ENCODE data around the gene KCNG4. TPM values are rescaled to one million over a fixed set of nuclear protein-coding genes. Genes with fewer than 3 reads are reported as not detected.
A peak's percentile ranks its signal among the peaks of the same experiment; 100 is the strongest.

KCNG4 gene
- polyA plus RNA-seq, 3 donors, result not detected

DNA sequence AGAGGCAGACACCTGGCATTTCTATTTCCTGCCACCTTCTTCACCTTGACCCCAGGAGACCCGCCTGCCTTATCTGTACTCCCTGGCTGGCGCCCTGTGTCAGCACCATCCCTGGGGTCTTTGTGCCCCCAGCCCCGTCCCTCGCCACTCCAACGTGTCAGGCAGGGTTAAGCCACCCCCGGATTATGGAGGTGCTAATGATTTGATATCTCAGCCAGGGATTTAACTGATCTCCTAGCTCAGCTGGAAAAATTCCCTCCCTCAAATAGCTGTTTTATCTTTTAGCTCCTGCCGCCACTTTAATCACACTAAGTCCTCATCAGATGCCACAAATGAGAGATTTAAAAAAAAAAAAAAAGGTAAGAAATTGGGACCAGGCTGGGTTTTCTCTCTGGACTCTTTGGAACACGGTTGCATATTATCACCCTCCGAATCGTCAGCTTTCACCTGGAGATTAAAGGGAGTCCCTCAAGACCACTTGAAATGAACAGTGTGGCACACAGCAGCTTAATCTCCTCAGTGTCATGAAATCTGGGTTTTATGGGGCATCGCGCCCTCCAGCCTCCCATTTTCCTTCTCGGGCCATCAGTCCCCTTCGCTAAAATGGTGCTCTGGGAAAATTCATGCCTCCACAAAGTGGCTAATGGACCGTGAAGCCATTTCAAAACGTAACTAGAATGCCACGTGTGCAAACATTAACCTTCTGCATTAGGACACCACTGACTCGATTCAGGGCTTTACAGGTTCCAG lies 28.7 kb upstream of the KCNG4 start:
- Histone ChIP-seq H4K20me1 (ENCODE audit: insufficient read depth, low read length) (no peaks in the 10 kb centered on the region), H3K4me3 (replicated peaks in 1 of 3; ENCODE audit: low read depth in 2 of 3, low read length in 3 of 3) (no peak overlapping the region), H3K79me2 (ENCODE audit: insufficient read depth, low read length) (no peaks in the 10 kb centered on the region), H3K27me3 (ENCODE audit: control insufficient read depth in 2 of 2, insufficient read depth in 2 of 2, low read length in 2 of 2) (no peaks in the 10 kb centered on the region), H3K9ac (ENCODE audit: insufficient read depth, low read length, poor library complexity, severe bottlenecking) (no peak overlapping the region), H3K27ac (ENCODE audit: low read depth in 1 of 2, low read length in 2 of 2) (no peak overlapping the region), H3K9me3 (replicated peaks in 1 of 2; ENCODE audit: control insufficient read depth in 1 of 2, insufficient read depth in 1 of 2, low read length in 2 of 2) (no peaks in the 10 kb centered on the region), H3K36me3 (replicated peaks in 1 of 2; ENCODE audit: control insufficient read depth in 1 of 2, insufficient read depth in 2 of 2, low read length in 2 of 2) (no peaks in the 10 kb centered on the region), H2AFZ (ENCODE audit: insufficient read depth, low read depth, low read length, poor library complexity, severe bottlenecking) (no peak overlapping the region), H3K4me1 (ENCODE audit: control insufficient read depth in 1 of 2, insufficient read depth in 2 of 2, low read length in 2 of 2) (no peaks in the 10 kb centered on the region), H3K4me2 (replicated peaks; ENCODE audit: extremely low read depth, low read length, poor library complexity, severe bottlenecking) (no peak overlapping the region)
- H3K4me3 Mint-ChIP-seq, result no peak overlapping the region
- WGBS (ENCODE audit: insufficient coverage), result 90% methylated on average over 7 of the region's 18 CpGs
- H3K9me3 Mint-ChIP-seq, result peaks cover 0 to 7% (median 1%) of the 10 kb centered on the region in 7 donors
- intact Hi-C loops (cut with micrococcal nuclease), result no loop called here
- no peak for DNase-seq
- H3K36me3 Mint-ChIP-seq, result no peaks in the 10 kb centered on the region
- TF ChIP-seq, protein P1, sequence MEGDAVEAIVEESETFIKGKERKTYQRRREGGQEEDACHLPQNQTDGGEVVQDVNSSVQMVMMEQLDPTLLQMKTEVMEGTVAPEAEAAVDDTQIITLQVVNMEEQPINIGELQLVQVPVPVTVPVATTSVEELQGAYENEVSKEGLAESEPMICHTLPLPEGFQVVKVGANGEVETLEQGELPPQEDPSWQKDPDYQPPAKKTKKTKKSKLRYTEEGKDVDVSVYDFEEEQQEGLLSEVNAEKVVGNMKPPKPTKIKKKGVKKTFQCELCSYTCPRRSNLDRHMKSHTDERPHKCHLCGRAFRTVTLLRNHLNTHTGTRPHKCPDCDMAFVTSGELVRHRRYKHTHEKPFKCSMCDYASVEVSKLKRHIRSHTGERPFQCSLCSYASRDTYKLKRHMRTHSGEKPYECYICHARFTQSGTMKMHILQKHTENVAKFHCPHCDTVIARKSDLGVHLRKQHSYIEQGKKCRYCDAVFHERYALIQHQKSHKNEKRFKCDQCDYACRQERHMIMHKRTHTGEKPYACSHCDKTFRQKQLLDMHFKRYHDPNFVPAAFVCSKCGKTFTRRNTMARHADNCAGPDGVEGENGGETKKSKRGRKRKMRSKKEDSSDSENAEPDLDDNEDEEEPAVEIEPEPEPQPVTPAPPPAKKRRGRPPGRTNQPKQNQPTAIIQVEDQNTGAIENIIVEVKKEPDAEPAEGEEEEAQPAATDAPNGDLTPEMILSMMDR (IDR thresholded peaks at IDR 0.05), result no peak
- H3K27me3 Mint-ChIP-seq (ENCODE audit: low read depth in 3 of 3), result peaks cover 0 to 11% (median 3%) of the 10 kb centered on the region in 3 donors
- no peaks in the 10 kb centered on the region for H3K4me1 Mint-ChIP-seq
- H3K27ac Mint-ChIP-seq, result no peak overlapping the region

DNA sequence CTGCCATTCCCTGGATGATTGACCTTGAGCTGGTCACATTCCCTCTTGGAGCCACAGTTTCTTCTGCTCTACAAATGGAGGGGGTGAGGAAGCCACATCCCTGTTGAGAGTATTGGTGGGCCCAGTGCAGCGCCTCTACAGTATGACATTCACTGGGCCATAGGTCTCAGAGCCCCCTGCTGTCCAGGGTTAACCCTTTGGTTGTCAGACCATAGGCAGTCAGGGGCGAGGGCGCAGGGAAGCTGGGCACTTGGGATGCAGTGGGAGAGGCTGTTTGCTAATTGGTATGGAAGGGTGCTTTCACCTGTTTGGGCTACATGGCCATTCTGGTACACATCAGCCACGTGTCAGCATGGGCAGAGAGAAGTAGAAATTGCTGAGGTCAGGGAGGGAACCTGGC lies 27.6 kb upstream of the KCNG4 start:
- no peak for DNase-seq
- WGBS (ENCODE audit: insufficient coverage), result 89% methylated on average over 3 of the region's 4 CpGs
- TF ChIP-seq, protein P1 (IDR thresholded peaks at IDR 0.05), result no peak
- Histone ChIP-seq H3K9ac (ENCODE audit: insufficient read depth, low read length, poor library complexity, severe bottlenecking) (no peak overlapping the region), H3K9me3 (replicated peaks in 1 of 2; ENCODE audit: control insufficient read depth in 1 of 2, insufficient read depth in 1 of 2, low read length in 2 of 2) (no peaks in the 10 kb centered on the region), H3K4me1 (ENCODE audit: control insufficient read depth in 1 of 2, insufficient read depth in 2 of 2, low read length in 2 of 2) (no peaks in the 10 kb centered on the region), H4K20me1 (ENCODE audit: insufficient read depth, low read length) (no peaks in the 10 kb centered on the region), H3K36me3 (replicated peaks in 1 of 2; ENCODE audit: control insufficient read depth in 1 of 2, insufficient read depth in 2 of 2, low read length in 2 of 2) (no peaks in the 10 kb centered on the region), H3K4me3 (replicated peaks in 1 of 3; ENCODE audit: low read depth in 2 of 3, low read length in 3 of 3) (no peak overlapping the region), H3K27me3 (ENCODE audit: control insufficient read depth in 2 of 2, insufficient read depth in 2 of 2, low read length in 2 of 2) (no peaks in the 10 kb centered on the region), H2AFZ (ENCODE audit: insufficient read depth, low read depth, low read length, poor library complexity, severe bottlenecking) (no peak overlapping the region), H3K79me2 (ENCODE audit: insufficient read depth, low read length) (no peaks in the 10 kb centered on the region), H3K4me2 (replicated peaks; ENCODE audit: extremely low read depth, low read length, poor library complexity, severe bottlenecking) (no peak overlapping the region), H3K27ac (ENCODE audit: low read depth in 1 of 2, low read length in 2 of 2) (no peak overlapping the region)
- Mint-ChIP-seq H3K27ac (peak overlapping the region in 1 of 7 donors; percentile 18), H3K9me3 (peaks cover 0 to 7% (median 1%) of the 10 kb centered on the region in 7 donors), H3K4me1 (no peaks in the 10 kb centered on the region), H3K27me3 (ENCODE audit: low read depth in 3 of 3) (peaks cover 0 to 15% (median 3%) of the 10 kb centered on the region in 3 donors), H3K36me3 (no peaks in the 10 kb centered on the region), H3K4me3 (no peak overlapping the region)
- intact Hi-C loops (cut with micrococcal nuclease), result no loop called here
